Natural killer cell (primary cell): ENCODE measurements around the gene VDAC1. TPM values are rescaled to one million over a fixed set of nuclear protein-coding genes. Genes with fewer than 3 reads are reported as not detected.

Experiments used
- ATAC-seq, 3 donors: fragments of 150-1000 bp in 2 of 3; fragments of 200-7000 bp in 1 of 3; cut with Tn5 transposase; 1 replicate in 1 of 3; 2 replicates in 2 of 3; pipeline ENCODE4 v1.10.0; 2021; ENCODE audit warnings: mild to moderate bottlenecking in 2 of 3, moderate library complexity in 2 of 3
- DNase-seq, 2 donors: peaks; one replicate each; pipeline versions ENCODE4 v3.0.0 to v3.0.0-alpha.2; 2013 to 2021; ENCODE audit warnings: mixed read lengths in 1 of 2
- H3K27ac ChIP-seq: one replicate; pipeline ENCODE4 v1.5.1; 2013; ENCODE audit warnings: mild to moderate bottlenecking, low read length
- H3K27me3 ChIP-seq: one replicate; pipeline ENCODE4 v1.6.1; 2013; ENCODE audit warnings: low read length; ENCODE audit not compliant: control insufficient read depth, insufficient read depth
- H3K36me3 ChIP-seq: one replicate; pipeline ENCODE4 v1.6.1; 2013; ENCODE audit warnings: low read length; ENCODE audit not compliant: control insufficient read depth, insufficient read depth
- H3K4me1 ChIP-seq: one replicate; pipeline ENCODE4 v1.6.1; 2013; ENCODE audit warnings: low read length; ENCODE audit not compliant: control insufficient read depth, insufficient read depth
- H3K4me3 ChIP-seq: one replicate; pipeline ENCODE4 v1.5.1; 2013; ENCODE audit warnings: low read length
- H3K9me3 ChIP-seq: one replicate; pipeline ENCODE4 v1.6.1; 2013; ENCODE audit warnings: low read length; ENCODE audit not compliant: control insufficient read depth, insufficient read depth
- H3K27ac Mint-ChIP-seq, 2 donors: one replicate each; pipeline ENCODE4 v1.8.0; 2022; ENCODE audit warnings: mild to moderate bottlenecking in 2 of 2, mixed read lengths in 2 of 2, moderate library complexity in 1 of 2
- H3K27me3 Mint-ChIP-seq, 2 donors: one replicate each; pipeline ENCODE4 v1.8.0; 2022; ENCODE audit warnings: low read depth in 2 of 2, mixed read lengths in 2 of 2
- H3K36me3 Mint-ChIP-seq: one replicate; pipeline ENCODE4 v1.8.0; 2022; ENCODE audit warnings: mixed read lengths
- H3K4me1 Mint-ChIP-seq, 2 donors: one replicate each; pipeline ENCODE4 v1.8.0; 2022; ENCODE audit warnings: mixed read lengths in 2 of 2
- H3K4me3 Mint-ChIP-seq: one replicate; pipeline ENCODE4 v1.8.0; 2022; ENCODE audit warnings: mild to moderate bottlenecking, moderate library complexity, mixed read lengths
- H3K9me3 Mint-ChIP-seq, 2 donors: one replicate each; pipeline ENCODE4 v1.8.0; 2022; ENCODE audit warnings: mixed read lengths in 2 of 2
- WGBS: methylation state at CpG from one replicate; pipeline ENCODE4 v1.1.7; 2013; ENCODE audit warnings: missing lambda C conversion rate; ENCODE audit not compliant: insufficient coverage; 5-methylcytosine and 5-hydroxymethylcytosine counted together
- intact Hi-C: fragments of 100-400 bp; cut with micrococcal nuclease; formaldehyde crosslinking; loops from one replicate; pipeline ENCODE4 v1.14.2; 2022
- total RNA-seq, 4 donors: library from RNA; stranded (reverse); fragments of 120-200 nt in 1 of 4; gene quantifications; one replicate each; pipeline versions ENCODE4 v1.2.3 to v1.2.4, GENCODE V29; 2013 to 2022
- TF ChIP-seq, protein P1 (sequence below): fragments of 200-600 bp; IDR thresholded peaks from one replicate; pipeline ENCODE4 v1.8.0; 2022; ENCODE audit warnings: antibody characterized with exemption

VDAC1 gene
- total RNA-seq, 3 donors from 2014 or later (not counting 1 experiment from before 2014, with no cell fraction given): 54.0 to 63.3 (median 60.2) TPM

DNA sequence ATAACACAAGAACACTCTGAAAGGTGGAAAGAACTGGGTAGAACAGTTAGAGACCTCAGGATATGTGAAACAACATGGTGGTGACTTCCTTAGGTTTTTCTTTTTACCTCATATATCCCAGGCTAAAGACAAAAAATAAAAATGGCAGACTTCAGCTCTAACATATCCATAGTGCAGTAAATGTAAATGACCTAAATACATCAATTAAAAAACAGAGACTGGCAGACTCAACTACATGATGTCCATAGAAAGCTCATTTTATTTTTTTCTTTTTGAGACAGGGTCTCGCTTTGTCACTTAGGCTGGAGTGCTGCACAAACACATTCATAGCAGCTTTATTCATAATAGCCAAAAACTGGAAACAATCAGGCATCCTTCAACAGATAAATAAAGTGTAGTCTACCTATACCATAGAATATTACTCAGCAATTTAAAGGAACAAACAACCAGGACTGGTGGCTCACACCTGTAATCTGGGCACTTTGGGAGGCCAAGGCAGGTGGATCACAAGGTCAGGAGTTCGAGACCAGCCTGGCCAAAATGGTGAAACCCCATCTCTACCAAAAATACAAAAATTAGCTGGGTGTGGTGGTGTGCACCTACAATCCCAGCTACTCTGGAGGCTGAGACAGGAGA lies 41.2 kb downstream of the VDAC1 start:
- no peaks in the 10 kb centered on the region for H3K9me3 Mint-ChIP-seq
- no peak overlapping the region for H3K4me3 Mint-ChIP-seq
- DNase-seq (no peak), ATAC-seq (no peak)
- Histone ChIP-seq H3K36me3 (no peaks in the 10 kb centered on the region), H3K9me3 (no peaks in the 10 kb centered on the region), H3K4me1 (peaks cover 9% of the 10 kb centered on the region), H3K27me3 (no peaks in the 10 kb centered on the region), H3K27ac (no peak overlapping the region), H3K4me3 (no peak overlapping the region)
- peaks cover 6% of the 10 kb centered on the region for H3K36me3 Mint-ChIP-seq
- intact Hi-C loops: no loop called here
- TF ChIP-seq, protein P1, sequence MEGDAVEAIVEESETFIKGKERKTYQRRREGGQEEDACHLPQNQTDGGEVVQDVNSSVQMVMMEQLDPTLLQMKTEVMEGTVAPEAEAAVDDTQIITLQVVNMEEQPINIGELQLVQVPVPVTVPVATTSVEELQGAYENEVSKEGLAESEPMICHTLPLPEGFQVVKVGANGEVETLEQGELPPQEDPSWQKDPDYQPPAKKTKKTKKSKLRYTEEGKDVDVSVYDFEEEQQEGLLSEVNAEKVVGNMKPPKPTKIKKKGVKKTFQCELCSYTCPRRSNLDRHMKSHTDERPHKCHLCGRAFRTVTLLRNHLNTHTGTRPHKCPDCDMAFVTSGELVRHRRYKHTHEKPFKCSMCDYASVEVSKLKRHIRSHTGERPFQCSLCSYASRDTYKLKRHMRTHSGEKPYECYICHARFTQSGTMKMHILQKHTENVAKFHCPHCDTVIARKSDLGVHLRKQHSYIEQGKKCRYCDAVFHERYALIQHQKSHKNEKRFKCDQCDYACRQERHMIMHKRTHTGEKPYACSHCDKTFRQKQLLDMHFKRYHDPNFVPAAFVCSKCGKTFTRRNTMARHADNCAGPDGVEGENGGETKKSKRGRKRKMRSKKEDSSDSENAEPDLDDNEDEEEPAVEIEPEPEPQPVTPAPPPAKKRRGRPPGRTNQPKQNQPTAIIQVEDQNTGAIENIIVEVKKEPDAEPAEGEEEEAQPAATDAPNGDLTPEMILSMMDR: no peak
- peaks cover 34 to 39% of the 10 kb centered on the region in 2 donors for H3K4me1 Mint-ChIP-seq
- H3K27me3 Mint-ChIP-seq: no peaks in the 10 kb centered on the region
- WGBS: 100% methylated on average over 2 of the region's 2 CpGs
- H3K27ac Mint-ChIP-seq: no peak overlapping the region

DNA sequence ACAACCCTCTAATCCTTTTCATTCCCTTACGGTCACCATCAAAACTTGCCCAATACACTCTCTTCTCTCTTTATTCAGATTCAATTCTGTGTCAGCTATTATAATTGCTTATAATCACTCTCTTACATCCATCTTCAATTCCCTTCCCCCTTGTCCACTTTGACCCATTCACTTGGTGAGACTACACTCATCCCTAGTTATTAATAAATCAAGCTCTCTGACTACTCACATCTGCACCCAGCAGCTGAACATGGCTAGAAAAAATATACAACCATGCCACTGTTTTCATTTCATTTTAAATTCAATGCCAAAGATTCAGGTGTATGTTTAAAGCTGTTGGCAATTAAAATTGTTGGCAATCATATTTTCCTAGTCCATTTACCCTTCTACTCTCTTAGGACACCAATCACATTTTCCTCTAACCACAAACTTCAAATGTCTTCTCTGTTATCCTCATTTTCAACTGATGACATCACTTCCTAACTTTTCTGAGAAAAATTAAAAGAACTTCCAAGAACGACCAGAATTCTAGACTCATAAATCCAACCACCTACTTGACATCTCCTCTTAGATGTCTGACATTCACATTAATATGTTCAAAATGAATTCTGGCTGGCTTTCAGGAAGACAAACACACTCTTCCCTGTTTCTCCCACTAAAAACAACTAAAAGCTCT lies 41.8 kb downstream of the VDAC1 start:
- Mint-ChIP-seq H3K9me3 (no peaks in the 10 kb centered on the region), H3K36me3 (peaks cover 6% of the 10 kb centered on the region), H3K27ac (no peak overlapping the region), H3K4me1 (peaks cover 28 to 33% of the 10 kb centered on the region in 2 donors), H3K27me3 (no peaks in the 10 kb centered on the region), H3K4me3 (no peak overlapping the region)
- whole genome bisulfite sequencing: 72% methylated on average over 2 of the region's 2 CpGs
- no peak for DNase-seq
- TF ChIP-seq, protein P1: no peak
- Histone ChIP-seq H3K4me3 (no peak overlapping the region), H3K27me3 (no peaks in the 10 kb centered on the region), H3K4me1 (peaks cover 8% of the 10 kb centered on the region), H3K36me3 (peaks cover 2% of the 10 kb centered on the region), H3K27ac (no peak overlapping the region), H3K9me3 (no peaks in the 10 kb centered on the region)
- ATAC-seq: no peak
- intact Hi-C loops: no loop called here

DNA sequence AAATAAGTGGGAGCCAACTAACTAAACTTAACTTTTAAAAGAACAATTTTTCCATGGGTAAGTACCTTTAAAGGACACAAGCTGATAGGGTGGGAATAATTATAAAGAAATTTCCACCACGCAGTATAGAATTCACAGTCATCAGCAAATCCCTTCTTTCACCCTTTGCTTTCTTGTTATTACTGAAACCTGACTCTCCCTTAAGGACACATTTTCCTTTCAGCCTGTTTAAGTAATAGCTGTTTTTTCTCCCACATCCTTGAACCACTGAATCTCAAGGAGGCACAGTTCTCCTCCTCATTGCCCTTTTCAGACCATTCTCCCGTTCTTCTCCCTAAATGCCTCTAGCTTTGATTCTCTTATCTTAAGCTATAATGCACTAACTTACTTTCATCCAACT lies 42.6 kb downstream of the VDAC1 start:
- no peaks in the 10 kb centered on the region for H3K9me3 Mint-ChIP-seq
- H3K27ac ChIP-seq: no peak overlapping the region
- H3K27me3 Mint-ChIP-seq: no peaks in the 10 kb centered on the region
- H3K4me1 Mint-ChIP-seq: peaks cover 20 to 25% of the 10 kb centered on the region in 2 donors
- H3K36me3 ChIP-seq: peaks cover 9% of the 10 kb centered on the region
- H3K4me3 ChIP-seq: no peak overlapping the region
- no peaks in the 10 kb centered on the region for H3K9me3 ChIP-seq
- ATAC-seq (no peak), DNase-seq (no peak)
- H3K27ac Mint-ChIP-seq: no peak overlapping the region
- H3K4me3 Mint-ChIP-seq: no peak overlapping the region
- intact Hi-C loops: no loop called here
- TF ChIP-seq, protein P1: no peak
- H3K27me3 ChIP-seq: no peaks in the 10 kb centered on the region
- peaks cover 6% of the 10 kb centered on the region for H3K36me3 Mint-ChIP-seq
- 100% methylated on average over 2 of the region's 2 CpGs for WGBS
- H3K4me1 ChIP-seq: peaks cover under 1% of the 10 kb centered on the region
